COR-L47 (cell line): ENCODE data around the gene GPR162.

ENCODE experiments used
- DNase-seq: peaks from one replicate; lab custom pipeline; 2025; lab: John Stamatoyannopoulos, UW

The GPR162 gene

GRCh38 chr12:6786416-6787094 lies 35.1 kb upstream of the GPR162 start:
- no peak for DNase-seq

GRCh38 chr12:6787309-6787708 lies 34.3 kb upstream of the GPR162 start:
- no peak for DNase-seq

- DNase-seq: no peak
Measured at GRCh38 chr12:6788972-6789924, 32.4 kb upstream of the GPR162 start, which contains the start of gene CD4. Gene CD4 (plus strand): TSS chr12:6789528. CDS start chr12:6800139, 10,611 bp downstream.

DNA sequence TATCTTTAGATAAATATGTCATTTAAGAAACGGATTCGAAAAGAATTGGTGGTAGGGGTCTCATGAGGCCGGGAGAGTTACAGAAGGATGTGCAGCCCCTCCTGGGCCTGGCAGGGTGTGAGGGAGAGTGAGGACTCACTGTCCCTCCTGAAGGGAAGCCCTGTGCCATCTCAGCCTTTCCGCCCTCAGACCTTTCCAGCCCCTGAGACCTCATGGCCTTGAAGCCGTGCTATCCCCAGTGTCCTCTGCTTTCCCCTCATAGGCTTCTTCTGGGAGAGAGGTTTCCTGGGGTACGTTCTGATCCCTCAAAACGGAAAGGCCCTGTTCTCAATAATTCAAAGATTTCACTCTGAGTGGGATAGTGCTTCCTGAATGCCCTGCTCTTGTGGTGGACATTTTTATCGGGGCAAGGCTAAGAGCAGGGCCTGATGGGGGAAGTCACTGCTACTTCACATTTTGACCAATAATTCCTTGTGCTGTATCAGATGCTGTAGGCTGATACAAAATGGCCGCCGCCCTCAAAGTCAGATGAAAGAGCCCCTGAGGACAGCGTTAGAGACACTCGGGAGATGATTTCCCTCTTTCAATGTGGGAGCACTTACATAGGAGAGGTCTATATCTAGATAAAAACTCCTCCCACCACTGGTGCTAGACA lies 31.0 kb upstream of the GPR162 start:
- no peak for DNase-seq

GRCh38 chr12:6791931-6792520 lies 29.6 kb upstream of the GPR162 start:
- DNase-seq: no peak

- no peak for DNase-seq
Measured at GRCh38 chr12:6792522-6793201, 29.0 kb upstream of the GPR162 start.

DNA sequence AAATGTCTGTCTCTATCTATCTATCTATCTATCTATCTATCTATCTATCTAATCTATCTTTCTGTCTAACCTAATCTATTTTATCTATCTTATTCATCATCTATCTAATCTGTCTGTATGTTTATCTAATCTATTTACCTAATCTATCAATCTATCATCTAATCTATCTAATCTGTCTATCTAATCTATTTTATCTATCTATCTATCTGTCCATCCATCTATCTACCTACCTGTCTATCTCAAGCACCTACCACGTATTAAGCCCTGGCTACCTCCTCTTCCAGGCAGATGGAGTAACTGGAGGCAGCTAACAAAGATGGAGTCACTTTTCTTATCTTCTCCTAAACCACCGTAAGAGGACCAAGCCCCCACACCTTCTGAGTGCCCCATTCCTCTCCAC lies 26.5 kb upstream of the GPR162 start:
- DNase-seq: no peak

GRCh38 chr12:6796576-6796975 lies 25.0 kb upstream of the GPR162 start:
- no peak for DNase-seq

DNA sequence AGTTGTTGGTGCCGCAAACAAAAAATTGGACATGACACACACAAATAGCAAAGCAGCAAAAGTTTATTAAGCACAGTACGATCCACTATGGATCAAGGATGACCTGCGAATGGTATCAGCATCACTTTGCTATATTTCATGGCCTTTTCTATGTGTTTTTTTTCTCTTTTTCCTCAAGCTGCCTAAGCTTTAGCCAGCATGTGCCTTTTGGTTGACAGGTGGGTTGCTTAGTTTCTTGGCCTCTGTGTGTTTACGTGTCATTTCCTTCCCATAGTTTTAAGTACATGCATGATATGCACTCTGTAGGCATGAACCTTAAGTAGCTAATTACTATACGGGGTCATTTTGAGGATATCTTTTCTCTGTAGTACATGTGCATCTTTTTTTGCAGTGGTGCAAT lies 22.5 kb upstream of the GPR162 start:
- no peak for DNase-seq

- DNase-seq: no peak
Measured at GRCh38 chr12:6807170-6807569, 14.5 kb upstream of the GPR162 start.

DNA sequence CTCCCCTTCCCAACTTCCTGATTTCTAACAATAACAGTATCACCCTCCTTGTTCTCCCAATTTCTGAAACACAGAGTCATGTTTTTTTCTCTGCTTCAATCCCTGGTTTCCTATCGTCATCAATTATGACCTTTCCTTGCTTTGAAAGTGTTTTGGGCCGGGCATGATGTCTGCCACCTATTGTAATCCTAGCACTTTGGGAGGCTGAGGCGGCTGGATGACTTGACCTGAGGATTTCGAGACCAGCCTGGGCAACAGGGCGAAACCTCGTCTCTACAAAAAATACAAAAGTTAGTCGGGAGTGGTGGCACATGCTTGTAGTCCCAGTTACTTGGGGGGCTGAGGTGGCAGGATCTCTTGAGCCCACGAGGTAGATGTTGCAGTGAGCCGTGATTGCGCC lies 12.6 kb upstream of the GPR162 start:
- DNase-seq: no peak

DNA sequence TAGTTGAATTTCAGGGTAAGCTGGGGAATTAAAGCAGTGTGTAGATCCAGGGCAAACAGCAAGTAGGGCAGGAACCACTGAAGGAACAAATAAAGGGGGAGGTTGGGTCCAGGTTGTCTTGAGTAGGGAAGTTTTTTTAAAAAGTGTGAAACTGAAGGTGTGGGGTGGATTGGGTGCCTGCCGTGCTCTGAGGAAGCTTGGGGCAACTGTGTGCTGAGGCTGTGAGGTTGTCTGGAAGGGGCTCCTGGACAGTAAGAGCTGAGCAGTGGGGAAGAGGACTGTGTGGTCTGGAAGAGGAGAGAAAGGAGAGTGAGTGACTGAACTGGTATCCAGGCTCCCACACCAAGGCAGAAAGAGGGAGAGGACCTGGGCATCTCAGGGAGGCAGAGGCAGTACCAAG lies 10.9 kb upstream of the GPR162 start:
- DNase-seq: no peak

GRCh38 chr12:6813363-6813762 lies 8.3 kb upstream of the GPR162 start:
- no peak for DNase-seq

- no peak for DNase-seq
Measured at GRCh38 chr12:6816598-6816997, 5.0 kb upstream of the GPR162 start.

- no peak for DNase-seq
Measured at GRCh38 chr12:6817098-6817497, 4.5 kb upstream of the GPR162 start.

GRCh38 chr12:6817662-6818157 lies 3.9 kb upstream of the GPR162 start:
- no peak for DNase-seq

DNA sequence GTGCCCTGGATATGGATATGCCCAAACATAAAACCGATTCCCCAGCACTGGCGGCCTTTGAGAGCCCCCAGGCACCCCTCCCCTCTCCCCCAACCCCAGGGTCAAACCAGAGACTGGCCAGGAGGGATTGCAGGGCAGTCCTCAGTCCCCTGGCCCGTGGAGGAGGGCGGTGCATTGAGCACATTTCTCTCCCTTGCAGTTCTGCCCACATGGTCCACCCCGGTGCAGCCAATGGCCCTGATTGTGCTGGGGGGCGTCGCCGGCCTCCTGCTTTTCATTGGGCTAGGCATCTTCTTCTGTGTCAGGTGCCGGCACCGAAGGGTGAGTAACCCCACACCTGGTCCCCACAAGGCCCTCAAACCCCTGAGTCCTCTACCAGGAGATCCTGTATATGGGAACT lies 3.4 kb upstream of the GPR162 start:
- no peak for DNase-seq

- DNase-seq: no peak
Measured at GRCh38 chr12:6818645-6819044, 3.0 kb upstream of the GPR162 start.

DNA sequence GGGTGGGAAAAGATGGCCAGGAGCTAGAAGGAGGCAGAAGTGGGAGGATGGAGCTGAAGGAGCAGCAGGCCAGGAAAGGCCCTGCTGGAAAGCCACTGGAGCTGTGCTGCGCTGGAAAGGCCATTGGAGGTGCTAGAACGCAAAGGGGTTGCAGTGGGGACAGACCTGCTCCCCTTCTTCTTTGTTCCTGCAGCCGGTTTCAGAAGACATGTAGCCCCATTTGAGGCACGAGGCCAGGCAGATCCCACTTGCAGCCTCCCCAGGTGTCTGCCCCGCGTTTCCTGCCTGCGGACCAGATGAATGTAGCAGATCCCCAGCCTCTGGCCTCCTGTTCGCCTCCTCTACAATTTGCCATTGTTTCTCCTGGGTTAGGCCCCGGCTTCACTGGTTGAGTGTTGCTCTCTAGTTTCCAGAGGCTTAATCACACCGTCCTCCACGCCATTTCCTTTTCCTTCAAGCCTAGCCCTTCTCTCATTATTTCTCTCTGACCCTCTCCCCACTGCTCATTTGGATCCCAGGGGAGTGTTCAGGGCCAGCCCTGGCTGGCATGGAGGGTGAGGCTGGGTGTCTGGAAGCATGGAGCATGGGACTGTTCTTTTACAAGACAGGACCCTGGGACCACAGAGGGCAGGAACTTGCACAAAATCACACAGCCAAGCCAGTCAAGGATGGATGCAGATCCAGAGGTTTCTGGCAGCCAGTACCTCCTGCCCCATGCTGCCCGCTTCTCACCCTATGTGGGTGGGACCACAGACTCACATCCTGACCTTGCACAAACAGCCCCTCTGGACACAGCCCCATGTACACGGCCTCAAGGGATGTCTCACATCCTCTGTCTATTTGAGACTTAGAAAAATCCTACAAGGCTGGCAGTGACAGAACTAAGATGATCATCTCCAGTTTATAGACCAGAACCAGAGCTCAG lies 2.3 kb upstream of the GPR162 start:
- no peak for DNase-seq

DNA sequence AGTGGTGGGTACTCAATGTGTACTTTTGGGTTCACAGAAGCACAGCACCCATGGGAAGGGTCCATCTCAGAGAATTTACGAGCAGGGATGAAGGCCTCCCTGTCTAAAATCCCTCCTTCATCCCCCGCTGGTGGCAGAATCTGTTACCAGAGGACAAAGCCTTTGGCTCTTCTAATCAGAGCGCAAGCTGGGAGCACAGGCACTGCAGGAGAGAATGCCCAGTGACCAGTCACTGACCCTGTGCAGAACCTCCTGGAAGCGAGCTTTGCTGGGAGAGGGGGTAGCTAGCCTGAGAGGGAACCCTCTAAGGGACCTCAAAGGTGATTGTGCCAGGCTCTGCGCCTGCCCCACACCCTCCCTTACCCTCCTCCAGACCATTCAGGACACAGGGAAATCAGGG lies 1.5 kb upstream of the GPR162 start:
- no peak for DNase-seq
